Mucosa of rectum (tissue), 2 donors: Measurements from ENCODE around the gene GARS1.

Experiments
- H3K27ac ChIP-seq, 2 donors: one replicate each; pipeline ENCODE4 v1.7.0; 2013; ENCODE audit warnings: inconsistent platforms in 2 of 2, low read depth in 2 of 2, low read length in 2 of 2
- H3K27me3 ChIP-seq, 2 donors: one replicate each; pipeline ENCODE4 v1.7.0; 2013; ENCODE audit warnings: low read length in 2 of 2; ENCODE audit not compliant: control insufficient read depth in 2 of 2, insufficient read depth in 2 of 2
- H3K36me3 ChIP-seq, 2 donors: one replicate each; pipeline ENCODE4 v1.7.0; 2013; ENCODE audit warnings: low read length in 2 of 2; ENCODE audit not compliant: control insufficient read depth in 2 of 2, insufficient read depth in 2 of 2
- H3K4me1 ChIP-seq, 2 donors: one replicate each; pipeline ENCODE4 v1.7.0; 2013; ENCODE audit warnings: low read length in 2 of 2, mild to moderate bottlenecking in 1 of 2; ENCODE audit not compliant: control insufficient read depth in 2 of 2, insufficient read depth in 2 of 2
- H3K4me3 ChIP-seq, 2 donors: one replicate each; pipeline ENCODE4 v1.7.0; 2013; ENCODE audit warnings: low read length in 2 of 2
- H3K9ac ChIP-seq, 2 donors: one replicate each; pipeline ENCODE4 v1.7.0; 2013; ENCODE audit warnings: low read length in 2 of 2, low read depth in 1 of 2, mild to moderate bottlenecking in 1 of 2
- H3K9me3 ChIP-seq, 2 donors: one replicate each; pipeline ENCODE4 v1.7.0; 2013; ENCODE audit warnings: low read length in 2 of 2; ENCODE audit not compliant: control insufficient read depth in 2 of 2
- donor health status: healthy.
- donor health status: Normal muscosa, but diverticular disease.

The GARS1 gene

GRCh38 chr7:30556840-30557239 is 37.8 kb upstream of the GARS1 start:
- Histone ChIP-seq H3K9me3 (no peaks in the 10 kb centered on the region), H3K27ac (no peak overlapping the region), H3K4me1 (no peaks in the 10 kb centered on the region), H3K27me3 (no peaks in the 10 kb centered on the region), H3K4me3 (no peak overlapping the region), H3K9ac (no peak overlapping the region), H3K36me3 (peaks cover 3 to 14% of the 10 kb centered on the region in 2 donors)

- no peak overlapping the region for H3K9ac ChIP-seq
- H3K36me3 ChIP-seq: peaks cover 4 to 15% of the 10 kb centered on the region in 2 donors
- no peak overlapping the region for H3K27ac ChIP-seq
- no peaks in the 10 kb centered on the region for H3K27me3 ChIP-seq
- no peaks in the 10 kb centered on the region for H3K4me1 ChIP-seq
- no peak overlapping the region for H3K4me3 ChIP-seq
- no peaks in the 10 kb centered on the region for H3K9me3 ChIP-seq
Measured at GRCh38 chr7:30557245-30557644, 37.4 kb upstream of the GARS1 start.

- no peak overlapping the region for H3K27ac ChIP-seq
- H3K9ac ChIP-seq: no peak overlapping the region
Measured at GRCh38 chr7:30559611-30560010, 35.1 kb upstream of the GARS1 start.

GRCh38 chr7:30561389-30561788 is 33.3 kb upstream of the GARS1 start:
- Histone ChIP-seq H3K9ac (no peak overlapping the region), H3K36me3 (peaks cover 9 to 29% of the 10 kb centered on the region in 2 donors), H3K9me3 (no peaks in the 10 kb centered on the region), H3K27ac (no peak overlapping the region), H3K27me3 (no peaks in the 10 kb centered on the region), H3K4me1 (no peaks in the 10 kb centered on the region), H3K4me3 (no peak overlapping the region)

More at GRCh38 chr7:30559611-30560010, 35.1 kb upstream of the GARS1 start:
- H3K36me3 ChIP-seq: peaks cover 9 to 27% of the 10 kb centered on the region in 2 donors
- H3K4me3 ChIP-seq: no peak overlapping the region
- no peaks in the 10 kb centered on the region for H3K27me3 ChIP-seq
- no peaks in the 10 kb centered on the region for H3K4me1 ChIP-seq
- H3K9me3 ChIP-seq: no peaks in the 10 kb centered on the region

GRCh38 chr7:30562498-30562897 is 32.2 kb upstream of the GARS1 start:
- no peak overlapping the region for H3K27ac ChIP-seq

GRCh38 chr7:30562909-30563308 is 31.8 kb upstream of the GARS1 start:
- Histone ChIP-seq H3K27me3 (no peaks in the 10 kb centered on the region), H3K9ac (no peak overlapping the region), H3K4me1 (no peaks in the 10 kb centered on the region), H3K4me3 (no peak overlapping the region), H3K36me3 (peaks cover 20 to 36% of the 10 kb centered on the region in 2 donors), H3K9me3 (no peaks in the 10 kb centered on the region), H3K27ac (no peak overlapping the region)

More at GRCh38 chr7:30562498-30562897, 32.2 kb upstream of the GARS1 start:
- Histone ChIP-seq H3K4me3 (no peak overlapping the region), H3K9ac (peak overlapping the region in 1 of 2 donors; percentile 26), H3K36me3 (peaks cover 16 to 33% of the 10 kb centered on the region in 2 donors), H3K4me1 (no peaks in the 10 kb centered on the region), H3K27me3 (no peaks in the 10 kb centered on the region), H3K9me3 (no peaks in the 10 kb centered on the region)

GRCh38 chr7:30563326-30563942 is 31.2 kb upstream of the GARS1 start:
- H3K9ac ChIP-seq: peak overlapping the region in 1 of 2 donors; percentile 14
- no peak overlapping the region for H3K4me3 ChIP-seq
- no peak overlapping the region for H3K27ac ChIP-seq
- H3K36me3 ChIP-seq: peaks cover 26 to 40% of the 10 kb centered on the region in 2 donors
- H3K9me3 ChIP-seq: no peaks in the 10 kb centered on the region
- H3K4me1 ChIP-seq: no peaks in the 10 kb centered on the region
- no peaks in the 10 kb centered on the region for H3K27me3 ChIP-seq

GRCh38 chr7:30564243-30564892 is 30.3 kb upstream of the GARS1 start:
- H3K27ac ChIP-seq: no peak overlapping the region
- no peak overlapping the region for H3K9ac ChIP-seq
- peaks cover 27 to 44% of the 10 kb centered on the region in 2 donors for H3K36me3 ChIP-seq
- H3K4me3 ChIP-seq: no peak overlapping the region
- no peaks in the 10 kb centered on the region for H3K9me3 ChIP-seq
- no peaks in the 10 kb centered on the region for H3K4me1 ChIP-seq
- no peaks in the 10 kb centered on the region for H3K27me3 ChIP-seq

GRCh38 chr7:30566596-30566995 is 28.1 kb upstream of the GARS1 start:
- Histone ChIP-seq H3K9ac (no peak overlapping the region), H3K9me3 (no peaks in the 10 kb centered on the region), H3K4me3 (no peak overlapping the region), H3K36me3 (peaks cover 29 to 32% of the 10 kb centered on the region in 2 donors), H3K4me1 (no peaks in the 10 kb centered on the region), H3K27me3 (no peaks in the 10 kb centered on the region), H3K27ac (no peak overlapping the region)

GRCh38 chr7:30567081-30567480 is 27.6 kb upstream of the GARS1 start:
- no peak overlapping the region for H3K9ac ChIP-seq

More at GRCh38 chr7:30567081-30567480, 27.6 kb upstream of the GARS1 start:
- no peak overlapping the region for H3K4me3 ChIP-seq
- no peak overlapping the region for H3K27ac ChIP-seq
- no peaks in the 10 kb centered on the region for H3K9me3 ChIP-seq
- no peaks in the 10 kb centered on the region for H3K27me3 ChIP-seq
- H3K36me3 ChIP-seq: peaks cover 26 to 29% of the 10 kb centered on the region in 2 donors
- no peaks in the 10 kb centered on the region for H3K4me1 ChIP-seq
